HG03045 (cell line): ENCODE results near the gene SDF2.
"Not testable (repeated sequence)": the region's sequence is repeated elsewhere in the genome, so short reads cannot be mapped to it uniquely, and the experiment has no call there.

Experiments
- ATAC-seq: cut with Tn5 transposase; IDR thresholded peaks from one replicate; pipeline ENCODE4 v1.9.1; 2021; ENCODE audit warnings: mild to moderate bottlenecking, moderate library complexity; ENCODE audit not compliant: unreplicated experiment

SDF2 gene

DNA sequence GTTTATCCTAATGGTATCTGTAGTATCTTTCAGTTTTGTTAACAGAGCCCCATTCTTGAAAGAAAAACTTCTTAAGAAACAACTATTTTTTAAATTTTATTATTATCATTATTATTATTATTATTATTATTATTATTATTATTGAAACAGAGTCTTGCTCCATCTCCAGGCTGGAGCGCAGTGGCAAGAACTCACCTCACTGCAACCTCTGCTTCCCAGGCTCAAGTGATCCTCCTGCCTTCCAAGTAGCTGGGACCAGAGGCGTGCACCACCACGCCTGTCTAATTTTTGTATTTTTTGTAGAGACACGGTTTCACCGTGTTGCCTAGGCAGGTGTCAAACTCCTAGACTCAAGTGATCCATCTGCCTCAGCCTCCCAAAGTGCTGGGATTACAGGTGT is 23.7 kb upstream of the SDF2 start:
- no peak for ATAC-seq

DNA sequence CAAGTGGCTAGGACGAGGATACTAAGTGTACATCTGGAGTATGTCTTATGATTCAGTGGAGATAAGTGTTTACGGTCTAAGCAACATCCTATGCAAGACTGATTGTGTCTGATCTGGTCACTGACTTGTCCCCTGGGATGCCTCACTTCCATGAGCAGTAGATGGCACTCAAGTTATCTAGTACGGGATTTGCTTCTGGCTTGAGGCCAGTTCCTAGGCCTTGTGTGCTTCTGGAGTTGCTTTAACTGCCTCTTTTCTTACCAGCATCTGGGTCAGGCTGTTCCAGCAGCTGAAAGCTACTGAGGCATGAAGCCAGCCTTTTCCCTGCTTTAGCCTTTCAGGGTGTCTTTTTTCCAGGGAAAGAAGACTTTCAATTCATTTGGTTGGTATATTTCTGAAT is 23.3 kb upstream of the SDF2 start:
- ATAC-seq, result no peak

DNA sequence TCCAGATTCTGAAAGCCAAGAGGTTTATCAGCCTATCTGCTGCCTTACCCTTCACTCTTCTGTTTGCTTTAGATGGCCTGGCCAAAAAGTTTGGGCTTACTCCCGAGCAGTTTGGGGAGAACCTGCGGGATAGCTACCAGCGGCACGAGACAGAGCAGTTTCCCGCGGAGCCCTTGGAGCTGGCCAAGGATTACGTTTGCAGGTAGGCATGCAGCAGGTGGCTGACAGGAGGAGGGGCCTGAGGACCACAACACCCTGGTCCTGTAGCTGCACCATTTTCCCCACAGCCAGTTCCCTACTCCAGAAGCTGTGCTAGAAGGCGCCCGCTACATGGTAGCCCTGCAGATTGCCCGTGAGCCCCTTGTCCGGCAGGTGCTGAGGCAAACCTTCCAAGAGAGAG is 20.9 kb upstream of the SDF2 start:
- ATAC-seq, result no peak

DNA sequence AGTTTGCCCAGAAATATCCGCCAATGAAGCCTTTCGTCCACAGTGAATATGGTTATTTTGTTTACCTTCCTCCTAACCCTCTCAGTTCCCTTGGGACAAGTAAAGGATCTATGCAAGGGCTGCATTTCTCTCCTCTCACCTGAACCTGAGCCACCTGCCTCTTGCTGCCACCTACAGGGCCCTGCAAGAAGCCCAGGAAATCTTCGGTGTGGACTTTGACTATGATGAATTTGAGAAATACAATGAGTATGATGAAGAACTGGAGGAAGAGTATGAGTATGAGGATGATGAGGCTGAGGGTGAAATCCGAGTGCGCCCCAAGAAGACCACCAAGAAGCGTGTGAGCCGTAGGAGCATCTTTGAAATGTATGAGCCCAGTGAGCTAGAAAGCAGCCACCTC is 14.3 kb upstream of the SDF2 start:
- no peak for ATAC-seq

DNA sequence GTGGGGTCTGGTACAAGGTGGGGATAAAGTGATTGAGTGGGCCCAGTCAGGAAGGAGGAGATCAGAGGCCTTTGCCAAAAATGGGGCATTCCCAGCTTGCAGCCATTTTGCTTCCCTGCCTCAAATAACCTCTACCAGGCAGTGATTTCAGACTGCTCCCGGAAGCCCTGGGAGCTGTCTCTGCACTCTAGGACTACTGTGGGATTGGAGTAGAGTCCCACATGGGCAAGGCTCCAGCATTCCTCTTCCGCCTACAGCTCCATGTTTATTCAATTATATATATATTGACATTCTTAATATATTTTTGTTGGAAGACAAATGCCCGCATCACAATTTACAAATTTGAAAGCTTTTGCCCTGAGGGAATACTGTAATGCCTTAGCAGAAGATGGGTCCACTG is 13.8 kb upstream of the SDF2 start:
- ATAC-seq, result no peak

DNA sequence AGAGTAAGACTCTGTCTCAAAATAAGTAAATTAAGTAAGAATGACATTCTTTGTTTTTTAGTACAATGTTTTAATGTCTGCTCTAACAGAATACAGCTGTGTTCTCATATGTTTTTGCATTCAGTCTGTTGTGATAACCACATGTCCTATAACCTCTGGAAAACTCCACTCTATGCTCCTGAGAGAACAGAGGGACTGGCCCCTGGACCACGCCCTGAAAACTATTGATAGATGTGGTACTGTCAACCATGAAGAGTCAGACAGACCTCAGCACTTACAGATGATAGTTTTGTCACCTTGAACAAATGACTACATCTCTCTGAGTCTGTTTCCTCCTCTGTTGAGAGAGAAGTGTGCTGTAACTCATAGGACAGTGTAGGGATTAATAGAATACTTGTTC is 8.2 kb upstream of the SDF2 start:
- no peak for ATAC-seq

DNA sequence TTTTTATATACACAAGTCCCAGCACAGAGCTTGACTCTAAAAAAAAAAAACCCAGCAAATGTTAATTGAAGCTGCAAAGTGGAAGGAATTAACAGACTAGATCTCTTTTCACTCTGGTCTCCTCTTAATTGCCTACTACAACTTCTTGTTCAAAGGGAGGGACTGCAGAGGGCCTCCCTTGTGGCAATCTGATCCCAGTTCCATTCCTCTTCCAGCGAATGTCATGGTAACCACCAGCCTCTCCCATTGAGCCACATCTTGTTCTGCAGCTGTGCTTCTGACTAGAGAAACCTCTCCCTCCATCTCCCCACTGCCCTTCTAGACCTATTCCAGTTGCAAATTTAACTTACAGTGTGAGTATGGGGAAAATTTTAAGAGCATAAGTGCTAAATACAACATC is 6.2 kb upstream of the SDF2 start:
- no peak for ATAC-seq

DNA sequence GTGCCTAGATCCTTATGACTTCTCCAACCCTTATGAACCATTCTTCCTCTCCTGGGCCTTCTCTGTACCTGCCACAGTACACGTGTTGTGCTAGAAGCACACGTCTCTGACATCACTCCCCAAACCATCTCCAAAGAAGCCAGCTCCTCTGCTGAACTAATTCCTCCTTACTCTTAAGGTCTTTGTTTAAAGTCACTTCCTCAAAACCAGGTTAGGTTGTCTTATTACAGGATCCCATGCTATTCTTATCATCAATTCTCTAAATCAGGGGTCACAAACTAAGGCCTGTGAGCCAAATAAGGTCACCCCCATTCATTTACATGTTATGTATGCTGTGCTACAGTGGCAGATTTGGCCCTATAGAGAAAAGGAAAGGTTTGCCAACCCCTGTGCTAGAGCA is 4.3 kb upstream of the SDF2 start:
- ATAC-seq, result no peak

DNA sequence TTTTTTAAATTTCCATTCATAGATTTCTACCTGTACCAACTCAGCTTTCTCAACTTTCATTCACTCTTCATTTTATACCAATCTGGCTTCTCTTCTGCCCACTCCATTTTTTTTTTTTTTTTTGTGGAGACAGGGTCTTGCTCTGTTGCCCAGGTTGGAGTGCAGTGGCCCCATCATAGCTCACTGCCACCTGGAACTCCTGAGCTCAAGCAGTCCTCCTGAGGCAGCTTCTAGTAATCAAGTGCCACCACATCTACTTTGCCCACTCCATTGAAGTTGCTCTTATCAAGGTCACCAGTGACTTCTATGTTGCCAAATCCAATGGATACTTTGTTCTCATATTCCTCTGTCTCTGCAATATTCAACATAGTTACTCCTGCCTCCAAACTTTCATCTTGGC is 2.0 kb upstream of the SDF2 start:
- ATAC-seq, result no peak

DNA sequence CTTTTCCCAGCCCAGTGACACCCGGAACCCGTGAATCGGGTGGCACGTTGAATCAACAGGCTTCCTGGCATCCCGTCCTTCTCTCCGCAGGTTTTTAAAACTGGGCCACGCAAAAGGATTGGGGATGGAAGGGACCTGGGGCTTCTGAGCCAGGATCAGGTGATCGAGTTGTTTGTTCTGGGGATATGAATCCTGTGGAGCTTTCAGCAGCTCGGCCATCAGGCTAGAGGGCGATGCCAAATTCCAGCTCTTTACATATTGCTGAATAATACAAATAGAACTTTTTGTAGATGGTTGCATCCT is 772 bp upstream of the SDF2 start:
- ATAC-seq, result no peak

DNA sequence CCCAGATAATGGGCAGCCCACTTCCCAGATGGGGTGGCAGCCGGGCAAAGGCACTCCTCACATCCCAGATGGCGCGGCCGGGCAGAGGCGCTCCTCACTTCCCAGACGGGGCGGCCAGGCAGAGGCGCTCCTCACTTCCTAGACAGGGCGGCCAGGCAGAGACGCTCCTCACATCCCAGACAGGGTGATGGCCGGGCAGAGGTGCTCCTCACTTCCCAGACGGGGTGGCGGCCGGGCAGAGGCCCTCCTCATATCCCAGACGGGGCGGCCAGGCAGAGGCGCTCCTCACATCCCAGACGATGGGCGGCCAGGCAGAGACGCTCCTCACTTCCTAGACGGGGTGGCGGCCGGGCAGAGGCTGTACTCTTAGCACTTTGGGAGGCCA is 2.2 kb downstream of the SDF2 start:
- not testable (repeated sequence) for ATAC-seq

DNA sequence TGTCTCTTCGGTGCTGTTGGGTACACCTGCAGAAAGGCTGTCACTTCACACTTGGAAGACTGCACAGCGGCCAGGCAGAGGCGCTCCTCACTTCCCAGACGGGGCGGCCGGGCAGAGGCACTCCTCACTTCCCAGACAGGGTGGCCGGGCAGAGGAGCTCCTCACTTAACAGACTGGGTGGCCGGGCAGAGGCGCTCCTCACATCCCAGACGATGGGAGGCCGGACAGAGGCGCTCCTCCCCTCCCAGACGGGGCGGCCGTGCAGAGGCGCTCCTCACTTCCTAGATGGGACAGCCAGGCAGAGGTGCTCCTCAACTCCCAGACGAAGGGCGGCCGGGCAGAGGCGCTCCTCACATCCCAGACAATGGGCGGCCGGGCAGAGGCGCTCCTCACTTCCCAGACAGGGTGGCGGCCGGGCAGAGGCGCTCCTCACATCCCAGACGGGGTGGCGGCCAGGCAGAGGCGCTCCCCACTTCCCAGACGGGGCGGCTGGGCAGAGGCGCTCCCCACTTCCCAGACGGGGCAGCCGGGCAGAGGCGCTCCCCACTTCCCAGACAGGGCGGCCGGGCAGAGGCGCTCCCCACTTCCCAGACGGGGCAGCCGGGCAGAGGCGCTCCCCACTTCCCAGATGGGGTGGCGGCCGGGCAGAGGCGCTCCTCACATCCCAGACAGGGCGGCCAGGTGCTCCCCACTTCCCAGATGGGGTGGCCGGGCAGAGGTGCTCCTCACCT is 2.8 kb downstream of the SDF2 start:
- ATAC-seq, result not testable (repeated sequence)

DNA sequence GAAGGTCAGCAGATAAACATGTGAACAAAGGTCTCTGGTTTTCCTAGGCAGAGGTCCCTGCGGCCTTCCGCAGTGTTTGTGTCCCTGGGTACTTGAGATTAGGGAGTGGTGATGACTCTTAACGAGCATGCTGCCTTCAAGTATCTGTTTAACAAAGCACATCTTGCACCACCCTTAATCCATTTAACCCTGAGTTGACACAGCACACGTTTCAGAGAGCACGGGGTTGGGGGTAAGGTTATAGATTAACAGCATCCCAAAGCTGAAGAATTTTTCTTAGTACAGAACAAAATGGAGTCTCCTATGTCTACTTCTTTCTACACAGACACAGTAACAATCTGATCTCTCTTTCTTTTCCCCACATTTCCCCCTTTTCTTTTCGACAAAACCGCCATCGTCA is 3.4 kb downstream of the SDF2 start:
- ATAC-seq, result not testable (repeated sequence)

DNA sequence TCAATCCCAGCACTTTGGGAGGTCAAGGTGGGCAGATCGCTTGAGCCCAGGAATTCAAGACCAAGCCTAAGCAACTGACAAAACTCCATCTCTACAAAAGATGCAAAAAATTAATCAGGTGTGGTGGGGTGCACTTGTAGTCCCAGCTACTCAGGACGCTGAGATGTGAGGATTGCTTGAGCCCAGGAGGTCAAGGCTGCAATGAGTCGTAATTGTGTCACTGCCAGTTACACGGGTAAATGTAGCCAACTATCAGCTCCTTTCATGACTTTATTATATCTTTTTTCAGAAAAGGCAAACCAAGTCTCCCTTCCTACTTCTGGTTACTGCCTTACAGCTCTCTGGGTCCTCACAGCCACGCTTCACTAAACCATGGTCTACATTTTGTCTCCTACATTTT is 4.0 kb downstream of the SDF2 start:
- no peak for ATAC-seq

DNA sequence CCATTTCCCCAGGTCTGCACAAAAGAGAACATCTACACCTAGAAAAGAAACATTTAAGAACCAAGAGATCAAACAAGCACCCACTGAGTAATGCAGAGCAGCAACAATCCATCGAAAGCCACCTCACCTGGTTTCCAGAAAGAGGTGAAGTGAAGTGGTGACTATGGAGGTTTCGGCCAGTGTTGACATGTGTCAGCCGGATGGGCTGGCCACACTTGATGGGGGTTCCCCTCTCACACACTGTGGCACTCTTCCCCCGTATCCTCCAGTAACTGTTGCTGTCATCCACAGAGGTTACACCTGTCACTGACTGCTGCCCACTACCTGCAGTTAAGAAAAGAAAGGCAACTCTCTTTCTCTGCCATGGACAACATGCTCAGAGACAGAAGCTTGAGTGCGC is 6.5 kb downstream of the SDF2 start:
- ATAC-seq, result no peak

DNA sequence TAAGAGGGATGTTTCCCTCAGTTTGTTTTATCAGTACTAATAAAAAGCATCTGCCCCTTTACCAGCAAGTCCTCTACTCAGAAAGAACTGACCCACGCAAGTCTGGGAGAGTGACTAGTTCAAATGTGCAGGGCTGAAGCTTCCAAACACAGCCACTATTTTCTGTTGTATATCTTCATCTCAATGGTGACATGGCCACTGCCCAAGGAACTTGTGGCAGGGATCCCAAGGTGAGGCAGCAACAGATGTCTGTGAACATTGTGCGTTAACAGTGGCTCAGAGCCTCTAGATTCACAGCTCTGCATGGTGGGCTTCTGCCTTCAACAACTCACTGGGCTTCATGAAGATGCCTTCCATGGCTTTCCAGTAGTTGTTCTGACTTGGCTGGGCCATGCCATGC is 13.0 kb downstream of the SDF2 start:
- ATAC-seq, result no peak

DNA sequence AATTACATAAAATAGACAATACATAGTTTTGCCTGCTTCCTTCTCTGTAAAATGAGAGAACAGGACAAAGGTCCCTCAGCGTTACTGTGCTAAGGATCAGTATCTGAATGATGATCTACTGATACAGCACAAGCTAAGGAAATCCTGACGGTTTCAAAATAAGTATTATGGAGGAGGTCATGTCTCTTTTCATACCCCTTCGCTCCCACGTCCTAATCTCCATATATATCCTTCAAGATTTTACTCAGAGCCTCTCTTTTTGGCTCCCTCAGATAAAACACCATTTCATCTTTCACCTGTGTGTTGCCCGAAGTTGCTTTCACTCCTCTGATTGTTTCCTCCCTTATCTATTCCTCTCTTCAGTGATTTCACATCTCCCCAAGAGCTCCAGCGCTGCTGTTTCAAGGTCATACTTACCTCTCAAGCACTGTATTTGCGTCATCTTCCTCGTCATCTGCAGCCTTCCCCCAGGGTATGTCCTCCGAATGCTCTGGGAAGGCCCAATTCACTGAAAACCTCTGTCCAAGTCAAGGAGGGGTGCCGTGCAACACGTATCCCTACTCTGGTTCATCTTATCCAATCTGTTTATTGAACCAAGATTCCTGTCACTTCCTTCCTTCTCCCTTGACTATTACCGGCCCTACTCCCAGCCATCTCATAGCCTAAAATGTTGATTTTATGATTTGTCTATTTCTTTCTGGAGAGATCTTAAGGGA is 15.5 kb downstream of the SDF2 start:
- no peak for ATAC-seq

DNA sequence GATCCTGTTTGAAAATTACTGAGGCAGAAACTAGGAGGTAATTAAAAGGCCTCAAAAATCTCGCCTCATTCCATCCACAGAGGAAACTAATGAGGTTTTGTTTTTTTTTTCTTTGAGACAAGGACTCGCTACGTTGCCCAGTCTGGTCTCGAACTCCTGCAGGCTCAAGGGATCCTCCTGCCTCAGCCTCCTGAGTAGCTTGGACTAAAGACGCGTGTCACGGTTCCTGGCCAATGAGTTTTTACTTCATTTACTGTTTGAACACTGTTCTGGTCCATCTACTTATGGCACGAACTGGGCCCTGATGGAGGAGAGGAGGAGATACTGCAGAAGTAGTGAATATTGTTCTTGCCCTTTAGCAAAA is 16.1 kb downstream of the SDF2 start:
- no peak for ATAC-seq

DNA sequence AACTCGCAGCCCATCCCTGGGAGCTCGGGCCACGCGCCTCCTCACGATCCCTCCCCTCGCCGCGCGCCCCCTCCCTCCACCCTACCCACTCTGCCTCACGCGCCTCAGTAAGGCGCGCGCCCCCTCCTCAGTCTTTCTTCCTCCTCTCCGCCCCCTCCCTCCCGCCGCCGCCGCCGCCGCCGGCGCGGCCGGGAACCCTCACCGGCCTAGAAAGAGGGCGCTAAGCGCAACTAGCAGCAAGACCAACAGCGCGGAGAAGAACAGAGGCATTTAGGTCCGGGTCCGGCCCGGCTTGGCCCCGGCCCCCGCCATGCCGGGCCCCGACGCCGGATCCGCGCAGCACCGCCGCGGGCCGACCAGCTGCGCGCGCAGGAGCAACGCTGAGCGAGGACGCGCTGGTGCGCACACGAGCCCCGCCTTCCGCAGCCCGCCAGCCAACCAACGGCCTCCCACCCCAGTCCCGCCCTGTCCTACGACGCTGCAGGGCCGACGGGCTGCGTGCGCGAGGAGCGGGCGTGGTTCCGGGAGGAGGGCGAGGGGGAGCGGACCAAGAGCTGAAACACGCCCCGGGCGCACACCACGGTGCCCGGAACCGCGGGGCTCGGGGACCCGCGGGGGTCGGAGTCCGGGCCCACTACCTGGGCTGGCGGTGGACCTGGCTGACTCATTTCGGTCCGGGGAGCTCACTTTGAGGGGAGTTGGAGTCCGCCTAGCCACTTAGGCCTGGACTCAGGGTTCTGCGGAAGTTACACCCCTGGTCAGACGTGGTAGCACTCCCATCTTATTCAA is 16.7 kb downstream of the SDF2 start, which contains the start of gene BLTP2:
Gene BLTP2, minus strand, starts transcription at position 372 of the 789 bp plus-strand sequence. Its CDS starts 102 bp downstream, at position 270.
- ATAC-seq, result peak; percentile 94

DNA sequence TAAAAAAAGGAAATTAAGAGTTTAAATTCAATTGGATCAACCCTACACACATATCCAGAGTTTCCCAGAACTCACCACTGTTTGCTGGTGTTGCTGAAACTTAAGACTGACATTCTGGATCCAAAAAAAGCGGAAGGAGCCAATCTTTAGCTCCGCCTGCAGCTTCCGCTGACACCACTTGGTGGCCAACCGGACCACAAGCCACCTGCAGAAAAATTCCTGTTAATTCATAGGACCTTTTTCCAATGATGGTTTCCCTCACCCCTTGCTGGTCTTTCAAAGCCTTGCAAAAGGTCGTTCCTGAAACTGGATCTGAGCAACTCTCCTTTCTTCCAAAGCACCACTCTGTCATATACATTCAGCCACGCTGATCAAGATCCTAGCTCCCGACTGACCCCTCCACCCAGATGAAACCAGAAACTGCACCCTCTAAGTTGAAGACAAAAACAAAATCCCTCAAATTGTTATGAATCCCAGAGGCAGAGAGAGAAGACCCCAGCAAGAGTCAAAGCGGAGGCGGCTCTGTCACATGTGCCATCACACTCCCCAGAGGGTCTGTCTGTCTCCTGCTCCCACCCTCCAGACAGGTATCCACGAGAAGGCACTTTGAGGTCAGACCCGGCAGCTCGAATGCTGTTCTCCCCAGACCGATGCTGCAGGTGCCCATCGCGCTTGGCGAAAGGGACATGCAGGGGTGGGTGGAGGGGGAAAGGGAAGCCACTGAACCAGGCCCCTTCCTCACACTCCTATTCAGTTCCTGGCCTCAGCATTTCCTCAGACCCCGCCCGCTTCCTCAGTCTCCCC is 17.5 kb downstream of the SDF2 start:
- ATAC-seq, result no peak

DNA sequence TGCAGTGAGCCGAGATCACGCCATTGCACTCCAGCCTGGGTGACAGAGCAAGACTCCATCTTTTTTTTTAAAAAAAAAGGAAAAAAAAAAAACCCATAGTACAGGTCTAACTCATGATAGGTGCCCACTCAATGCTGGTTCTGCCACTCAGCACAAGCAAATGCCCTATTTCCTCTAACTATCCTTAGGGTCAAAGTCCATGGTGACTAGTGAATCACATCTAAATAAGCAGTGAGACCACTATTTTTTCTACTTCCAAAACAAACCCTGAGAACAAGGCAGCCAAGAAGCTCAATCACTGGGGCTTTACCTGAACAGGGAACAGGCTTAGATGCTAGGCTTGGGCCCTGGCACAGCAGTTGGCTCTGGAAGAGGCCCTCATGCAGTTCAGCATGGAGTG is 20.1 kb downstream of the SDF2 start:
- no peak for ATAC-seq
